Retinal pigment epithelial cell (primary cell): ENCODE results near the gene DRAM1.

Source experiments
- DNase-seq: peaks from one replicate; pipeline ENCODE4 v3.0.0-alpha.2; 2010; ENCODE audit warnings: low read depth
- H3K4me3 ChIP-seq: 2 replicates; pipeline ENCODE4 v1.5.1; 2011; ENCODE audit warnings: mild to moderate bottlenecking, low read length, control low read depth, moderate library complexity
- TF ChIP-seq, protein P1 (sequence below): conservative IDR thresholded peaks from 2 replicates; pipeline ENCODE4 v1.5.1; 2011; ENCODE audit warnings: low read depth, low read length, control low read depth, inconsistent platforms

DRAM1 gene

DNA sequence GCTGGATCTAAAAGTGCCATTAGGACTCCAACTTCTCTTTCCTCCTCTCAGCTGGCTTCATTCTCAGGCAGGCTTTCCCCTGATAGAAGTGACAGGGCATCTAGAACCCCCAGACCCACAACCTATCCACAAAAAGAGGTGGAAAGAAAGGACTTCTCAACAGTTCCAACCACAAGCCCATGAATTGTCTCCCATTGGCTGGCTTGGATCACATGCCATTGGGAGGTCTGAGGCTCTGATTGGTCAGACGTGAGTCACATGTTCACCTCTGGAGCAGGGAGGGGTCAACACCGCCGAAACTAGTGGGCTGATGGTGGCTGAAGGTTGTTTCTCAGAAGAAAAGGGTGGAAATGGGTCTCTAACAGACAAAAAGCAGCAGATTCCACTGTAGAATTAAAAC, 47.2 kb downstream of the DRAM1 start:
- H3K4me3 ChIP-seq: no peak overlapping the region
- DNase-seq: no peak
- TF ChIP-seq, protein P1, sequence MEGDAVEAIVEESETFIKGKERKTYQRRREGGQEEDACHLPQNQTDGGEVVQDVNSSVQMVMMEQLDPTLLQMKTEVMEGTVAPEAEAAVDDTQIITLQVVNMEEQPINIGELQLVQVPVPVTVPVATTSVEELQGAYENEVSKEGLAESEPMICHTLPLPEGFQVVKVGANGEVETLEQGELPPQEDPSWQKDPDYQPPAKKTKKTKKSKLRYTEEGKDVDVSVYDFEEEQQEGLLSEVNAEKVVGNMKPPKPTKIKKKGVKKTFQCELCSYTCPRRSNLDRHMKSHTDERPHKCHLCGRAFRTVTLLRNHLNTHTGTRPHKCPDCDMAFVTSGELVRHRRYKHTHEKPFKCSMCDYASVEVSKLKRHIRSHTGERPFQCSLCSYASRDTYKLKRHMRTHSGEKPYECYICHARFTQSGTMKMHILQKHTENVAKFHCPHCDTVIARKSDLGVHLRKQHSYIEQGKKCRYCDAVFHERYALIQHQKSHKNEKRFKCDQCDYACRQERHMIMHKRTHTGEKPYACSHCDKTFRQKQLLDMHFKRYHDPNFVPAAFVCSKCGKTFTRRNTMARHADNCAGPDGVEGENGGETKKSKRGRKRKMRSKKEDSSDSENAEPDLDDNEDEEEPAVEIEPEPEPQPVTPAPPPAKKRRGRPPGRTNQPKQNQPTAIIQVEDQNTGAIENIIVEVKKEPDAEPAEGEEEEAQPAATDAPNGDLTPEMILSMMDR: no peak

DNA sequence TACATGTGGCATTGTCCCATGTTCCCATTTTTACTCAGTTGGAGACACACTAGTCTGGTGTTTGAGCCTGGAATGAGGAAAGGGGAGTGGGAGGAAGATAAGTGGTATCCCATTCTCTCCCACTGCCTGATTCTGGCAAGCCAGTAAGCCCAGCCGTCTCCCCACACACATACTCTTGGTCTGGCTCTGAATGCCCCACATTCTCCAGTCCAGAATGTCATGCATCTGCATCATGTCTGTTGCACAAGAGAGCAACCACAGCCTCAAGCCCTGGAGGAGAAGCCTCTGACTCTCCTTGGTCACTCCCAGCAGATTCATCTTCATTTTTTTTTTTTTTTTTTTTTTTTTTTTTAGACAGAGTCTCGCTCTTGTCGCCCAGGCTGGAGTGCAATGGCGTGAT, 48.0 kb downstream of the DRAM1 start:
- DNase-seq: peak; percentile 10
- TF ChIP-seq, protein P1: no peak
- H3K4me3 ChIP-seq: no peak overlapping the region

DNA sequence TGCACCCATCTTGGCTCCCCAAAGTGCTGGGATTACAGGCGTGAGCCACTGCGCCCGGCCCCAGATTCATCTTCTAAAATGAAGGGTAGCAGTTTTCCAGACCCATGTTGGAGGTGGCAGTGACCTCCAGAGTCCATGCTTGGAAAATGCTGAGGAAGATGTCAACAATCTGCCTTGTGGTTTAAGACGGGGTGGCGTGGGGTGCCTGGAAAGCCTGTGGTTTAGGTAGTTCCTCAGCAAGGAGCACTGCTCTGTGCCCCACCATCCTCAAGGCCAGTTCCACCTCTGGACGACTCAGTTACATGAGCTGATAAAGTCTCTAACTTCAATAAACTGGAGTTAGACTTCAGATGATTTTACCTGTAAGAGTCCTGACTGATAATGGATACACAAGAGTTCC, 48.6 kb downstream of the DRAM1 start:
- H3K4me3 ChIP-seq: no peak overlapping the region
- TF ChIP-seq, protein P1: no peak
- no peak for DNase-seq

DNA sequence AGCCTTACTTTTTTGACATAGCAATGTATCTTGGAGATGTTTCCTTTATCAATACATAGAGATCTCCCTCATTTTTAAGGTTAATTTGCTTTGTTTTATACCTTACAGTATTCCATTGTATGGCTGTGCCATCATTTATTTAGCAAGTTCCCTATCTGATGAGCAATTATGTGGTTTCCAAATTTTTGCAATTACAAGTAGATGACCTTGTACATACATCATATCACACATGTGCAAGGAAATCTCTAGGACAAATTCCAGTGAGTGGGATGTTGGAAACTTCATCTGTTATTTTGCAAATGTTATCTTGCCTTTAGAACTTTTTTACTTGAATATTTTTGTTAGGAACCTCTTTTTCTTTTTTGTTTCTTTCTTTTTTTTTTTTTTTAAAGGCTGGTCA, 49.7 kb downstream of the DRAM1 start:
- no peak for DNase-seq
- TF ChIP-seq, protein P1: no peak

DNA sequence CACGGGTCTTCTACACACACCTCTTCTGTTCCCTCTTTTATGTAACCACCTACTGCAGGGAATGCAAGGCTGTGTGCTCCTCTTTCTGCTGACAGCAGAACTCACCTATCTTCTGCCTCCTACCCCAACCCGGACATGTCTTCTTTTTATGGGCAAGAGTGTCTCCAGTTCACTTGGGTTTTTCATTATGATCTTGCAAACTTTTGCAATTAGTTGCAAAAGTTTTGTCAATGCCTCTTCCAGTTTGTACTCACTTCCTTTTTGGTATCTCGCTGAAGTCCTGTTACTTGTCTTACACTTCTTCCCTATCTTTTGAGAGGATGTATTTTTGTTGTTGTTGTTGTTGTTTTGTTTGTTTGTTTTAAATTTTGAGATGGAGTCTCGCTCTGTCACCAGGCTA, 50.6 kb downstream of the DRAM1 start:
- no peak overlapping the region for H3K4me3 ChIP-seq
- TF ChIP-seq, protein P1: no peak
- DNase-seq: no peak

More for the DNA sequence above, 49.7 kb downstream of the DRAM1 start:
- H3K4me3 ChIP-seq: no peak overlapping the region

DNA sequence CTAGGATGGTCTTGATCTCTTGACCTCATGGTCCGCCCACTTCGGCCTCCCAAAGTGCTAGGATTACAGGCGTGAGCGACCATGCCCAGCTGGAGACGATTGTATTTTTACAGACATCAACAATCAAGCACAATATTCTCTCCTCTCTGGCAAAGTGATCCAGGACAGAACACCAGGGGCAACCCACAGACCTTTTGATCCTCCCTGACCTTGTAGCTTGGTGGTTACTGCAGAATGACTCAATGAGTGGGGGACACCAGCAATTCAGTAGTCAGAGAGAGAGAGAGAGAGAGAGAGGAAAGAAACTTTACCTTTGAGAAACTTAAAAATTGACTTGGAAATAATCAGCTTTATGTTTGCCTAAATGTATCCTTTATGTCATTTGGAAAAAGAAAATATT, 51.2 kb downstream of the DRAM1 start:
- H3K4me3 ChIP-seq: no peak overlapping the region
- TF ChIP-seq, protein P1: no peak
- no peak for DNase-seq

DNA sequence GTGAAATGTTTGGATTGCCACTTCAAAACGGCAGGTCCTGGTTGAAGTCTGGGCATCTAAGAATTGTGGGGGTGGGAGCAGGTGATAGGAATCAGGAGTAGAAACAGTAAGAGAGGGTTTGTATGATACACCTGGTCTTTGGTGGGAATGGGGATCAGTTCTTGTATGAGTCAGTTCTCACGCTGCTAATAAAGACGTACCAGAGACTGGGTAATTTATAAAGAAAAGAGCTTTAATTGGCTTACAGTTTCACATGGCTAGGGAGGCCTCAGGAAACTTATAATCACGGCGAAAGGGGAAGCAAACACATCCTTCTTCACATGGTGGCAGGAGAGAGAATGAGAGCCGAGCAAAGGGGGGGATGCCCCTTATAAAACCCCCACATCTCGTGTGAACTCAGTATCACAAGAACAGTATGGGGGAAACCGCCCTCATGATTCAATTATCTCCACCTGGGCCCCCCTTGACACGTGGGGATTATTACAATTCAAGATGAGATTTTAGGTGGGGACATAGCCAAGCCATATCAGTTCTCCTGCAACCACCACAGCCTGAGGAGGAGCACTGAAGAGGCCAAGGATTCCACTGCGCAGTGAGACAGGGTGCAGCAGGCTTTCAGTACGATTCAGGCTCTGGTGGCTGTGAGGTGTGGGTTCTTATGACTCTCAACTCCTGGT, 52.1 kb downstream of the DRAM1 start:
- TF ChIP-seq, protein P1: no peak
- no peak for DNase-seq
- no peak overlapping the region for H3K4me3 ChIP-seq
